ENCODE data around the gene TFEB.

DNA sequence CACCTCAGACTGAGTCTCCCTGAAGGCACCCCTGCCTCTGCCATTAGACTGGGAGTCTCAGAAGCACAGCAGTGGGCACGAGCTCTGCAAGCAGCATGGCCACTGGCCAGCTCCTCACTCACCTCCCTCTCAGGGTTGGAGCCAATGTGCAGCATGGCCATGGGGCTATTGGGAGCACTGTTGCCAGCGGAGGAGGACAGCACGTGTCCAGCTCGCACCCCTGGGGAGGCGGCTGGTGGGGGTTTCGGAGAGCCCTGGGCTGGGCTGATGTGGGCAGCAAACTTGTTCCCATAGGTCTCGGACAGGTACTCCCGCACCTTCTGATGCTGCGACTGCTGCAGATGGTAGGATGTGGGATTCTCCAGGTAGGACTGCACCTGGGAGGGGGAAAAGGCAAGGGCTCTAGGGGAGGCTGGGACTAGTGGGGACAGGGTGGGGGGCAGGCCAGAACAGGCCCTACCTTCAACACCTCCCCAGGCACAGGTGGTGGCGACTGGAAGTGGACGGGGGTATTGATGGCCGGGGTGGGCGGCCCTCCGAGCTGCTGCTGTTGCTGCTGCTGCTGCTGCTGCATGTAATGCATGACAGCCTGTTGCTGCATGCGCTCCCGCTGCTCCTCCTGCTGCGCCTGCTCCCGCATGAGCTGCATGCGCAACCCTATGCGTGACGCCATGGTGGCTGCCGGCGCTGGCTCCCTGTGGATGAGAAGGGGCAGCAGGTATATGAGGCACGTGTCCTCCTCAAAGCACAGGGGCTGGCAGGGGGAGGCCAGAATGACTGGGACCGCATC lies 44.7 kb downstream of the TFEB start:
- no peak for TF ChIP-seq MAX (IDR thresholded peaks at IDR 0.05)
- TF ChIP-seq EGR1 (IDR thresholded peaks at IDR 0.05; ENCODE audit: low read depth in 2 of 2): no peak
- no peak for TF ChIP-seq RAD21 (IDR thresholded peaks at IDR 0.05)
- TF ChIP-seq, protein P1, sequence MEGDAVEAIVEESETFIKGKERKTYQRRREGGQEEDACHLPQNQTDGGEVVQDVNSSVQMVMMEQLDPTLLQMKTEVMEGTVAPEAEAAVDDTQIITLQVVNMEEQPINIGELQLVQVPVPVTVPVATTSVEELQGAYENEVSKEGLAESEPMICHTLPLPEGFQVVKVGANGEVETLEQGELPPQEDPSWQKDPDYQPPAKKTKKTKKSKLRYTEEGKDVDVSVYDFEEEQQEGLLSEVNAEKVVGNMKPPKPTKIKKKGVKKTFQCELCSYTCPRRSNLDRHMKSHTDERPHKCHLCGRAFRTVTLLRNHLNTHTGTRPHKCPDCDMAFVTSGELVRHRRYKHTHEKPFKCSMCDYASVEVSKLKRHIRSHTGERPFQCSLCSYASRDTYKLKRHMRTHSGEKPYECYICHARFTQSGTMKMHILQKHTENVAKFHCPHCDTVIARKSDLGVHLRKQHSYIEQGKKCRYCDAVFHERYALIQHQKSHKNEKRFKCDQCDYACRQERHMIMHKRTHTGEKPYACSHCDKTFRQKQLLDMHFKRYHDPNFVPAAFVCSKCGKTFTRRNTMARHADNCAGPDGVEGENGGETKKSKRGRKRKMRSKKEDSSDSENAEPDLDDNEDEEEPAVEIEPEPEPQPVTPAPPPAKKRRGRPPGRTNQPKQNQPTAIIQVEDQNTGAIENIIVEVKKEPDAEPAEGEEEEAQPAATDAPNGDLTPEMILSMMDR (IDR thresholded peaks at IDR 0.05; ENCODE audit: low read depth, low read length, missing input control): no peak
- TF ChIP-seq TAF1 (conservative IDR thresholded peaks at IDR 0.05): no peak
- TF ChIP-seq JUND (IDR thresholded peaks at IDR 0.05): no peak
- TF ChIP-seq SP1 (IDR thresholded peaks at IDR 0.05): no peak

Measured in liver (tissue), 3 donors.